Caco-2 (cell line): Measurements from ENCODE around the gene RRAS2. TPM values are rescaled to one million over a fixed set of nuclear protein-coding genes. Genes with fewer than 3 reads are reported as not detected.
"Not testable (repeated sequence)": the region's sequence is repeated elsewhere in the genome, so short reads cannot be mapped to it uniquely, and the experiment has no call there.

Source experiments
- BruUV-seq: library from RNA; stranded (reverse); fragments of 400-500 nt; replicated peaks from 2 replicates; lab custom pipeline; 2021; lab: Mats Ljungman, UMichigan
- CTCF ChIA-PET: fragments of 300-600 bp; sonication (Branson Sonifier 250); formaldehyde crosslinking; loops from one replicate; lab custom pipeline; 2022; ENCODE audit warnings: antibody characterized with exemption; lab: Charles Lee
- POLR2A ChIA-PET: fragments of 300-600 bp; sonication (Branson Sonifier 250); formaldehyde crosslinking; loops from one replicate; lab custom pipeline; 2022; ENCODE audit warnings: antibody characterized with exemption; lab: Charles Lee
- DNase-seq, 2 experiments: peaks; one replicate each; pipeline versions ENCODE4 v3.0.0 to v3.0.0-alpha.2; 2020 to 2022
- H3K27me3 ChIP-seq: replicated peaks from 2 replicates; pipeline ENCODE4 v1.6.0; 2011; ENCODE audit warnings: low read length; ENCODE audit not compliant: control insufficient read depth, insufficient read depth
- H3K36me3 ChIP-seq: 2 replicates; pipeline ENCODE4 v1.5.1; 2011; ENCODE audit warnings: low read length; ENCODE audit not compliant: control insufficient read depth, insufficient read depth
- H3K4me1 ChIP-seq: fragments of 250-450 bp; sonication (Bioruptor Pico); 2 replicates; pipeline ENCODE4 v1.5.1; 2020; ENCODE audit warnings: mild to moderate bottlenecking
- H3K4me3 ChIP-seq: 2 replicates; pipeline ENCODE4 v1.5.1; 2011; ENCODE audit warnings: low read depth, mild to moderate bottlenecking, control low read depth, low read length
- H3K9me3 ChIP-seq: fragments of 250-450 bp; sonication (Bioruptor Pico); 2 replicates; pipeline ENCODE4 v1.5.1; 2020; ENCODE audit warnings: mild to moderate bottlenecking, moderate library complexity
- H3K27ac Mint-ChIP-seq: one replicate; pipeline ENCODE4 v1.8.0; 2022; ENCODE audit warnings: mixed read lengths; ENCODE audit not compliant: unreplicated experiment
- H3K27me3 Mint-ChIP-seq: one replicate; pipeline ENCODE4 v1.8.0; 2022; ENCODE audit warnings: mixed read lengths; ENCODE audit not compliant: insufficient read depth, unreplicated experiment
- H3K36me3 Mint-ChIP-seq: one replicate; pipeline ENCODE4 v1.8.0; 2022; ENCODE audit warnings: mild to moderate bottlenecking, mixed read lengths; ENCODE audit not compliant: insufficient read depth, unreplicated experiment
- H3K4me1 Mint-ChIP-seq: one replicate; pipeline ENCODE4 v1.8.0; 2022; ENCODE audit warnings: low read depth, mixed read lengths; ENCODE audit not compliant: unreplicated experiment
- H3K4me3 Mint-ChIP-seq: one replicate; pipeline ENCODE4 v1.8.0; 2022; ENCODE audit warnings: mild to moderate bottlenecking, moderate library complexity, mixed read lengths; ENCODE audit not compliant: unreplicated experiment
- H3K9me3 Mint-ChIP-seq: one replicate; pipeline ENCODE4 v1.8.0; 2022; ENCODE audit warnings: mixed read lengths; ENCODE audit not compliant: unreplicated experiment
- intact Hi-C: fragments of 100-400 bp; cut with micrococcal nuclease; formaldehyde crosslinking; loops from one replicate; pipeline ENCODE4 v1.10.0; 2022; ENCODE audit not compliant: unreplicated experiment
- total RNA-seq: library from RNA; stranded (reverse); gene quantifications from 2 replicates; pipeline ENCODE4 v1.2.3, GENCODE V29; 2022
- TF ChIP-seq, protein P1 (sequence below), 2 experiments: fragments of 200-600 bp in 1 of 2; IDR thresholded peaks; 1 replicate in 1 of 2; 2 replicates in 1 of 2; pipeline versions ENCODE4 v1.5.1 to v1.8.0; 2011 to 2022; ENCODE audit warnings: antibody characterized with exemption in 1 of 2, control low read depth in 1 of 2, inconsistent platforms in 1 of 2, low read depth in 1 of 2, low read length in 1 of 2, mild to moderate bottlenecking in 1 of 2, moderate library complexity in 1 of 2; ENCODE audit not compliant: insufficient read depth in 1 of 2, severe bottlenecking in 1 of 2, unreplicated experiment in 1 of 2

RRAS2 gene
- total RNA-seq, 1 experiment from 2014 or later: 94.7 TPM

GRCh38 chr11:14346303-14346955 lies 12.6 kb downstream of the RRAS2 start:
- H3K36me3 Mint-ChIP-seq: peaks cover 26% of the 10 kb centered on the region
- Histone ChIP-seq H3K36me3 (no peaks in the 10 kb centered on the region), H3K4me1 (no peaks in the 10 kb centered on the region), H3K9me3 (0 out of 2 replicates have a peak, but pooled peaks cover 2% of the 10 kb centered on the region), H3K27me3 (no peaks in the 10 kb centered on the region), H3K4me3 (no peak overlapping the region)
- ChIA-PET POLR2A (interaction anchor here (0.6 kb wide), 1 partner anchor 219 kb away, joined by 3 read pairs; no protein-coding TSS in a partner anchor), CTCF (no interaction called here)
- BruUV-seq: no TSS peak
- H3K9me3 Mint-ChIP-seq: peaks cover 5% of the 10 kb centered on the region
- H3K4me1 Mint-ChIP-seq: peaks cover 7% of the 10 kb centered on the region
- TF ChIP-seq, protein P1, sequence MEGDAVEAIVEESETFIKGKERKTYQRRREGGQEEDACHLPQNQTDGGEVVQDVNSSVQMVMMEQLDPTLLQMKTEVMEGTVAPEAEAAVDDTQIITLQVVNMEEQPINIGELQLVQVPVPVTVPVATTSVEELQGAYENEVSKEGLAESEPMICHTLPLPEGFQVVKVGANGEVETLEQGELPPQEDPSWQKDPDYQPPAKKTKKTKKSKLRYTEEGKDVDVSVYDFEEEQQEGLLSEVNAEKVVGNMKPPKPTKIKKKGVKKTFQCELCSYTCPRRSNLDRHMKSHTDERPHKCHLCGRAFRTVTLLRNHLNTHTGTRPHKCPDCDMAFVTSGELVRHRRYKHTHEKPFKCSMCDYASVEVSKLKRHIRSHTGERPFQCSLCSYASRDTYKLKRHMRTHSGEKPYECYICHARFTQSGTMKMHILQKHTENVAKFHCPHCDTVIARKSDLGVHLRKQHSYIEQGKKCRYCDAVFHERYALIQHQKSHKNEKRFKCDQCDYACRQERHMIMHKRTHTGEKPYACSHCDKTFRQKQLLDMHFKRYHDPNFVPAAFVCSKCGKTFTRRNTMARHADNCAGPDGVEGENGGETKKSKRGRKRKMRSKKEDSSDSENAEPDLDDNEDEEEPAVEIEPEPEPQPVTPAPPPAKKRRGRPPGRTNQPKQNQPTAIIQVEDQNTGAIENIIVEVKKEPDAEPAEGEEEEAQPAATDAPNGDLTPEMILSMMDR (IDR thresholded peaks at IDR 0.05; ENCODE audit: insufficient read depth in 1 of 2, low read depth in 1 of 2, low read length in 1 of 2, severe bottlenecking in 1 of 2, unreplicated experiment in 1 of 2): no peak
- H3K27me3 Mint-ChIP-seq: no peaks in the 10 kb centered on the region
- intact Hi-C loops: no loop called here
- no peak overlapping the region for H3K27ac Mint-ChIP-seq
- no peak overlapping the region for H3K4me3 Mint-ChIP-seq
- no peak for DNase-seq

DNA sequence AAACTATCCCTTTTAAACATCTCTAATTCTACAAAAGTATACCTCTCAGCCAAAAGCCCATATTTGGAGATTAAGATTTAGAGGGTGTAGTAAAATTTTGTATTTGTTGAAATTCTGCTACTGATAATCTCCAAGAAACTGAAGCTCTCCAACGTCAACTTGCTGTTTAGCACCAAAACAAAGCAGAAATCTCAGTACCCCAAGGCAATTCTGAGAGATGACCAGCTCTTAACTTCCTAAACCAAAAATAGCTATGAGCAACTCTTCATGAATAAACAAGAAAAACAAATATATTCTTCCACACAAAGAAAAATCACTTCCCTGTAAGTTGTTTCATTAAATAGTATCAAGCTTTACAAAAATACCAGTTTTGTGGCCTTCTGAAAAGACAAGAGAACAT lies 13.3 kb downstream of the RRAS2 start:
- no peak overlapping the region for H3K27ac Mint-ChIP-seq
- Histone ChIP-seq H3K27me3 (no peaks in the 10 kb centered on the region), H3K4me1 (no peaks in the 10 kb centered on the region), H3K9me3 (0 out of 2 replicates have a peak, but pooled peaks cover 2% of the 10 kb centered on the region), H3K4me3 (no peak overlapping the region), H3K36me3 (no peaks in the 10 kb centered on the region)
- no peak overlapping the region for H3K4me3 Mint-ChIP-seq
- H3K36me3 Mint-ChIP-seq: peaks cover 26% of the 10 kb centered on the region
- peaks cover 7% of the 10 kb centered on the region for H3K4me1 Mint-ChIP-seq
- no peaks in the 10 kb centered on the region for H3K27me3 Mint-ChIP-seq
- no TSS peak for BruUV-seq
- CTCF ChIA-PET: no interaction called here
- H3K9me3 Mint-ChIP-seq: peaks cover 5% of the 10 kb centered on the region
- POLR2A ChIA-PET: interaction anchor here (0.6 kb wide), 1 partner anchor 220 kb away, joined by 3 read pairs; no protein-coding TSS in a partner anchor
- TF ChIP-seq, protein P1 (IDR thresholded peaks at IDR 0.05; ENCODE audit: insufficient read depth in 1 of 2, low read depth in 1 of 2, low read length in 1 of 2, severe bottlenecking in 1 of 2, unreplicated experiment in 1 of 2): no peak
- DNase-seq: no peak
- intact Hi-C loops: no loop called here

- H3K27ac Mint-ChIP-seq, intact Hi-C loops, H3K4me1 Mint-ChIP-seq, H3K9me3 ChIP-seq, H3K27me3 ChIP-seq, BruUV-seq, H3K4me3 ChIP-seq, POLR2A ChIA-PET, H3K4me1 ChIP-seq, H3K9me3 Mint-ChIP-seq, H3K4me3 Mint-ChIP-seq, H3K27me3 Mint-ChIP-seq, DNase-seq, H3K36me3 ChIP-seq: not testable (repeated sequence)
- H3K36me3 Mint-ChIP-seq: peaks cover 26% of the 10 kb centered on the region
- CTCF ChIA-PET: interaction anchor here (0.6 kb wide), 1 partner anchor 74 kb away, joined by 4 read pairs; no protein-coding TSS in a partner anchor
Observed at GRCh38 chr11:14345016-14345415, 14.0 kb downstream of the RRAS2 start.
